GOT3 (cell line): ENCODE results near the gene PCSK4.
"Not testable (repeated sequence)": the region's sequence is repeated elsewhere in the genome, so short reads cannot be mapped to it uniquely, and the experiment has no call there.

Experiments used
- DNase-seq: peaks from one replicate; lab custom pipeline; 2025; ENCODE audit warnings: mixed read lengths; lab: John Stamatoyannopoulos, UW

Gene PCSK4

DNA sequence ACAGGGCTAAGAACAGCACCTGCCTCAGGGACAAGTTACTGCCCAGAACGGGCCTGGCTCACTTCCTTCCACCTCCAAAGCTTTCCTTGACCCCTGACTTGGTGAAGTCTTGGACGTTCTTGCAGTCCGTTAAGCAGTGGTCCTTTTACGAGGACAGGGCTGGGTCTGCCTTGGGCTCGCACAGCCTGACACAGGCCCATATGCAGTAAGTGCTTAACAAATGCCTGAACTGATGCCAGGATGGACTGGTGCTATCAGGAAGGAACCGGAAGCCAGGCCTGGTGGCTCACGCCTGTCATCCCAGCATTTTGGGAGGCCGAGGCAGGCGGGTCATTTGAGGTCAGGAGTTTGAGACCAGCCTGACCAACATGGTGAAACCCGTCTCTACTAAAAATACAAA lies 31.9 kb upstream of the PCSK4 start:
- DNase-seq, result no peak

DNA sequence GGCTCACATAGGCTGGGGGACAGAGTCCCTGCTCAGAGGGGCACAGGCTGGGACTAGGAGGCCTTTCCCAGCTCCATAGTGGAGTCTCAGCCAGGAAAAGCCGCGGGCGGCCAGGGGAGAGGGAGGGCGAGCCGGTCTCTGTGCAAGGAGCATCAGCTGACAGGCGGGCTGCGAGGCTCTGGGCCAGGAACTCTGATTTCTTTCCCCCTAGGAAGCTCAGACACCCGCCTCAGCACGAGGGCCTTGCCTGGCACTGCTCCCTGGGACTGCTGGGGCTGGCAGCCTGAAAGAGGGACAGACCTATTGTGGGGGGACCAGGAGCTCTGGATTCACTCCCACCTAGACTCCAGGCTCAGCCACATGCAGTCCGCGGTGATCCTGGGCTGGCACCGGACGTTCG lies 31.5 kb upstream of the PCSK4 start:
- DNase-seq, result no peak

DNA sequence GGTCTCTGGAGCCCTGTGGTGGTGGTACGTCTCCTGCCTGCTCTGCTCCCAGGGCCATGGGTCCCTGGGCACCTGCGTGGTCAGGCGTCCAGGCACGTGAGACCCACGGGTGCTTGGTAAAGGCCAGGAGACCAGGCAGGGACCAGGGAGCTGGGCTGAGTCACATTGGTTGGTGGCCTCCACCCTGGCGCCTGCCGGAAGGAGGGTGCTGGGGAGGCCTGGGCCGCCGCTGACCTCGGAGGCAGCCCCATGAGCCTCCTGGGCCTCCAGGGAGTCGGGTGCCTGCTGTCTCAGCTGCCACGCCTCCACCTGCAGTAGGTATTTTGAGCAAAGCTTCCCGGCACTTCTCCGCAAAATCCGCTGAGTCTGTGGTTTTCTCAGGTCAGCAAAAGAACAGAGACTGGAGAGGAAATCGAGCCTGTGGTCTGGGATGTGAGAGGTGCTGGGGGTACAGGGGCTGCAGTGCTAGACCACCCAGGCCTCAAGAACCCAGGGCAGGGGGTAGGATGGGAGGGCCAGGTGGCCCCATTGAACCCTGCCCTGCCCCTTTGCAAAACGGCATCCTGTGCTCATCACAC lies 30.1 kb upstream of the PCSK4 start:
- DNase-seq, result no peak

DNA sequence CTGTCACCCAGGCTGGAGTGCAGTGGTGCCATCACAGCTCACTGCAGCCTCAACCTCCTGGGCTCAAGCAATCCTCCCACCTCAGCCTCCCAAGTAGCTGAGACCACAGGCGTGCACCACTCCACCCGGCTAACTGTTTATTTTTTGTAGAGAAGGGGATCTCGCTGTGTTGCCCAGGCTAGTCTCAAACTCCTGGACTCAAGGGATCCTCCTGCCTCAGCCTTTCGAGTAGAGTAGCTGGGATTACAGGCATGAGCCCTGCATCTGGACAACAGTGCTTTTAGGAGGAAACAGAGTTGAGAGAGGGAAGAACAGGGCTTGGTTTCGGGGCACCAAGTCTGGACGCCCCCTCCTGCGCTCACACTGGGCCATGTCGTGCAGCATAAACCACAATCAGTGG lies 29.7 kb upstream of the PCSK4 start:
- DNase-seq, result not testable (repeated sequence)

DNA sequence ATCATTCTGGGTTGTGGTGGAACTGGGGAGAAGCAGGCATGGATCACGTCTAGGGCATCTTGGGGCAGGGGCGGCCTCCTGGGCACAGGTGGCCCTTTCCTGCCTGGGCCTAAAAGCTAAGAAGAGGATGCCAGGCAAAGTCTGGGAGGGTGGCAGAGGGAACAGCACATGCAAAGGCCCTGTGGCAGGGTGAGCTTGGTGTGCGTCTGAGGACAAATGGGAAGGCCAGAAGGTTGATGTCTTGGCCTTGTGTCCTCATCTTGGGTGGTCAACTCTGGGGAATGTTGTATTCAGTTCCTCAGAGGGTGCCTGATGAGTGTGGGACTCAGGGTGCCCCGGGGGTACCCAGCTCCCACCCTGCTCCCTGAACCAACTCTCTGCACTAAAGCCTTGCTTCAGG lies 28.3 kb upstream of the PCSK4 start:
- no peak for DNase-seq

DNA sequence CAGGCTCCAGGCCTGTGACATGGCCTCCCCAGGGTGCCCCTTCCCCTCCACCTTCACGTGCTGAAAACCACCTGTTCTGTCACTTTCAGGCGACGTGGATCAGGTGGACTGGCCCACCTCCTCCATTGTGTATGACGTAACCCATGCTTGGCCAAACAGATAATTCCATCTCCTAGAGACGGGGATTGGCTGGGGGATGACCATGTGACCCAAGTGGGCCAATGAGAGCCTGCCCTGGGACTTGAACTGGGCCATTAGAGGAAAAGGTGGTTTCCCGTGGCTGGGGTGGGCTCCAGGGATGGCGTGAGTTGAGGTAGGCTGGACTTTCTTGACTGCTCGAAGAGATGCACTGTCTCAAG lies 26.2 kb upstream of the PCSK4 start:
- DNase-seq, result no peak

DNA sequence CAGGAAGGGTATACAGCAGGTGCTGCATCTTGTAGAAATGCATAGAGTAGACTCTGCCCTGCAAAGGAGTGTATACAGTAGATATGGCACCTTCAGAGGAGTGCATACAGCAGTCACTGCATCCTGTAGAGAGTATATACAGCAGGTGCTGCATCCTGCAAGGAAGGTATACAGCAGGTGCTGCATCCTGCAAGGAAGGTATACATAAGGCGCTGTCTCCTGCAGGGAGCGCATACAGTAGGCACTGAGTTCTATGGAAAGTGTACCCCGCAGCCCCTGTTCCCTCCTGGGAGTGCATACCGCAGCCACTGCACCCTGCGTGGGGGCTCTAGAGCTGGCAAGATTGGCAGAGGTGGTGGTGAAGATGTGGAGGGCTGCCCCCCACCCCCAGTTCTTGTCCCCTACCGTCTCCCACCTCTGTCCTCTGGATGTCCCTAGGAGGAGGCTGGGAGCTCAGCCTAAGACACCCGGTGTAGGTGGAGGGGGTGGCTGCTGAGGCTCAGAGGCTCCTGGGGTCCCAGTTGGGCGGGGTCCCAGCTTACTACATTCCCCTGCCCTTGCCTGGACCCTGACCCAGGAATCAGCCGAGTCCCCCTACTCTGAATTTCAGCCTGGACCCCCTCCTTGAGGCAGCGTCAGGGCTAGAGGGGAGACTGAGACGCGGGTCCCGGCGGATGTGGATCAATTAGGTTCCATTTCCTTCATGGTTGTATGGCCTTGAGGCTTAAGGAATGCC lies 25.0 kb upstream of the PCSK4 start:
- DNase-seq, result no peak

DNA sequence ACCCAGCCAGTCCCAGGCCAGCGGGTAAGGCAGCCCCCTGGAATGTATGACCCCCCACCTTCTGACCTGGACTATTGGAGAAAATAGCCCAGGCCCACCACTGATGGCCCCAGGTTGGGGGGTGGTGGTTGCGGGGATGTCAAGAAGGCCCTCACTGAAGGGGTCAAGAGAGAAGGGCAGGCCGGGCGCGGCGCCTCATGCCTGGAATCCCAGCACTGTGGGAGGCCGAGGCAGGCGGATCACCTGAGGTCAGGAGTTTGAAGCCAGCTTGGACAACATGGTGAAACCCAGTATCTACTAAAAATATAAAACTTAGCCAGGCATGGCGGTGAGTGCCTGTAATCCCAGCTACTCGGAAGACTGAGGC lies 24.1 kb upstream of the PCSK4 start:
- no peak for DNase-seq

DNA sequence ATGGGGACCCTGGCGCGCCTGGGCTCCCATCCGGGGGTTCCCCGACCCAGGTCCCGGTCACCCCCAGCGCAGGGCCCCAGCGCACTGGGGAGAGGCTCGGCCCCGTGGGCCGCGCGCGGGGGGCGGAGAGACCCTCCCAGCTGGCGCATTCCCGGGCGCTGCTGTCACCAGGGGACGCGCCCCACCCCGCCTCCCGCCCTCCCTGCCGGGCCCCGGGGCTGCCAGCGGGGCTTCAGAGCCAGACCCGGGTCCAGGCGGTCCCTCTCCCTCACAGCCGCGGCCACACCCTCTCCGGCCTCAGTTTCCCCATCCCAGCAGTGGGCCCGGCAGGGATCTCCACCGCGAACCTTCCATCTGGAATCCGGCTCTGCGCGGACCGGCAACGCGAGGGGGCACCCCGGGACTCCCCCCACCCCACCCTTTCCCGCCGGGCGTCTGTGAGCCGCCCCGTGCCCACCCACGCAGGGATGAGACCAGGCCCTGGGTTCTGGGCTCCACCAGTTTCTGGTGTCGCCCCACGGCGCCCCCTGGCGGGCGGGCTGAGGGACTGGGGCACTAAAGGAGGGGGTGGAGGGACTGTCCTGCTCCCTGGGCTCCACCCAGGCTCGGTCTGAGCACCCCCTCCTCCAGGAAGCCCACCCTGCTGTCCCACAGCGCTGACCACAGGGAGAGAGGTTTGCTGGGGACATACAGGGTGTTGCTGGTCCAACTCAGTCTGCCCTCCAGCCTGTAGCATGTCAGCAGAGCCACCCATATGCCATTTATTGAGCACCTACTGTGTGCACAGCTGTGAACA lies 23.5 kb upstream of the PCSK4 start:
- no peak for DNase-seq

DNA sequence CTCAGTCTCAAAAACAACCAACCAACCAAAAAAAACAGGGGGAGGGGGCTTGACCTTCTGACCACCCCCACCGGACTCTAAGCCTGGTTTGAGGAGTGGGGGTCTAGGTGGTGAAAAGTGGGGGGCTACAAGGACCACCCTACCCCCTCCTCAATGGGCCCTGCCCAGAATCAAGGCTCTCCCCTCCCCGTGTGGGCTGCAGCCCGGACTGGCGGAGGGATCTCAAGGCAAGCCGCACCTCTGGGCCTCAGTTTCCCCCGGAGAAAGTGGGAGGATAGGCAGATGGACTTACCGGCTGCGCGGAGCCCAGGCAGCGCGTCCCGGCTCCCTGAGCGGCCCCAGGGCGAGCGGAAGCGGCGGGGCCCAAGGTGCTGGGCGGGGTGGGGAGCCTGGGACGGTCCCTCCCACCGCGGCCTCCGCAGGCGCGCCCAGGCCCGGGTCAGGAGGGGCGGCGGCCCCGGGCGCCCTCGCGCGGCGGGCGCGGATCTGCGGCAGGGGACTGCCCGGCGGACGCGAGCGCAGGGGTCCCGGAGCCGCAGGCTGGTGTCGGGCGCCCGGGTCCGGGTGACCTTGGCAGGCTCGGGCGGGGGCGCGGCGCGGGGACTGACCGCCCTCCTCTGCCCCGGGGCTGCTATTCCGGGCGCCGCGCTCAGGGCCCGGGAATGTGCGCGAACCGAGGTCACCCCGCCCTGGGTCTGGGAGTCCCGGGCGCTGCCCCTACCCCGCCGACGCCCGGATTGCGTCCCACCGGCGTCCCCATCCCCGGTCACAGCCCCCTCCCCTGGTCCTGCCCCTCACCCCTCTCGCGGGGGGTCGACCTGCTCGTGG lies 22.7 kb upstream of the PCSK4 start, which contains the start of gene ADAMTSL5:
ADAMTSL5 (minus strand) TSS at position 349 of the 828 bp plus-strand sequence. CDS start 2,076 bp downstream, outside the sequence.
- DNase-seq, result no peak

DNA sequence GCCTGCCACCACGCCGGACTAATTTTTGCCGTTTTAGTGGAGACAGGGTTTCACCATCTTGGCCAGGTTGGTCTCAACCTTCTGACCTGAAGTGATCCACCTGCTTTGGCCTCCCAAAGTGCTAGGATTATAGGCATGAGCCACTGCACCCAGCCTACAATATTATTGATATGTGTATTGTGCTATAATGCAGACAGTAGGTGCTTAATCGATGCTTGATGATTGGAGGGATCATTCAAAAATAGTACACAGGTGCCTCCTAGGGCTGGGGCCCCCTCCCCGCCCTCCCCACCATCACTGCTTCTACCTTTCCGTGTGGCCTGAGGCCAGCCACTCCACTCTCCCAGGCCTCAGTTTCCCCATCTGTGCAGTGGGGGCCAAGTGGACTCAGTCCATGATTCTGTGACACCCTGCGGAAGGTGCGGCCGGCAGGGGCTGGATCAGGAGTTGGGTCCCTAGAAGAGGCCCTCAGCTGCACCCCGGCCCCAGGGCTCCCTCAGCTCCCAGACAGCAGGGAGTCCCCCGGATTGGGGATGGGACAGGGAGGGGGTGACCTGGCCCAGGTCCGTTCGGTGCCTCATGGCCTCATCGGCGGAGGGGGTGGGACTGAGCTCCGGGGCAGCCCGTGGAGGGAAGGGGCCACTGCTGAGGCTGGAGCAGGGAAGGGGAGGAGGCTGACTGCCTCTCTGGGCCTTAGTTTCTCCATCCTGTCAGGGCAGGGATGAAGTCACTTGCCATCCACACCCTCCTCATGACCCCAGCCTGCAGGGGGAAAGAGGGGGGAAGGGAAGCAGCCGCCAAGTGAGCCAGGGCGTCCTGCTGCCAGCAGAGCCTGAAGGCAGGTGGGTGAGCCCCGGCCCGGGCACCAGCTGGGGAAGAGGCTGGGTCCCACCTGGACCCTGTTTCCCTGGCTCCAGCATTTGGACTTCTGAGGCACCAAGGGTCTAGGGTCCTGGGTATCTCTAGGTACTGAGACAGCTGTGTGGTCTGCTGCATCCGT lies 21.5 kb upstream of the PCSK4 start:
- no peak for DNase-seq

DNA sequence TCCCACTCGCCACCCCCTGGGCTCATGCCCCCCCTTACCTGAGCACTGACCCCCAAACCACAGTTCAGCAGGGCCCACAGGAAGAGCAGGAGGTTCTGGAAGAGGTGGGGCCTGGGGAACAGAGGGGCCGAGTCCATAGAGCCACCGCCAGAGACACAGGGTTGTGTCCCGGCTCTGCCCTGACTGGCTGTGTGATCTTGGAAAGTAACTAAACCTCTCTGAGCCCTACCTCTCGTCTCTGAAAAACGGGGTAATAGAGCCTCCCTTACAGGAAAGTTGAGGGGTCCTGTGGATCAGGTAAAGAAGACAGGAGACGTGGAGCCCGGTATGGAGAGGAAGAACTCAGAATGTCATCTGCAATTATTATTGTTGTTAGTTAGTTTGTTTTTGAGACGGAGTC lies 20.7 kb upstream of the PCSK4 start:
- DNase-seq, result no peak

DNA sequence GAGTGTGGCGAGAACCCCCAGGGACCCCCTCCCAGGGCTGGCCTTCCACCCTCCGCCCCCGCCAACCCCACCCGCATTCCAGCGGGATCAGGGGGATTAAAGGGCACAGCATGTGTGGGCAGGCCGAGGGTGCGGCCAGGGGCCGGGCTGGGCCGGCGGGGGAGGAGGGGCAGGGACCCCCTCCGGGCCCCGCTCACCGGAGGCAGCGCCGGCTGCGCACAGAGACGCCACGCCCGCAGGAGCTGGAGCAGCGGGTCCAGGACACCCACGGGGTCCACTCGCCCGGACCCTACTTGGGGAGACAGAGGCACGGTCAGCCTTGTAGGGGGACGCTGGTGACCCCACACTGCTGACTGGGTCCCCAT lies 20.3 kb upstream of the PCSK4 start:
- DNase-seq, result no peak

DNA sequence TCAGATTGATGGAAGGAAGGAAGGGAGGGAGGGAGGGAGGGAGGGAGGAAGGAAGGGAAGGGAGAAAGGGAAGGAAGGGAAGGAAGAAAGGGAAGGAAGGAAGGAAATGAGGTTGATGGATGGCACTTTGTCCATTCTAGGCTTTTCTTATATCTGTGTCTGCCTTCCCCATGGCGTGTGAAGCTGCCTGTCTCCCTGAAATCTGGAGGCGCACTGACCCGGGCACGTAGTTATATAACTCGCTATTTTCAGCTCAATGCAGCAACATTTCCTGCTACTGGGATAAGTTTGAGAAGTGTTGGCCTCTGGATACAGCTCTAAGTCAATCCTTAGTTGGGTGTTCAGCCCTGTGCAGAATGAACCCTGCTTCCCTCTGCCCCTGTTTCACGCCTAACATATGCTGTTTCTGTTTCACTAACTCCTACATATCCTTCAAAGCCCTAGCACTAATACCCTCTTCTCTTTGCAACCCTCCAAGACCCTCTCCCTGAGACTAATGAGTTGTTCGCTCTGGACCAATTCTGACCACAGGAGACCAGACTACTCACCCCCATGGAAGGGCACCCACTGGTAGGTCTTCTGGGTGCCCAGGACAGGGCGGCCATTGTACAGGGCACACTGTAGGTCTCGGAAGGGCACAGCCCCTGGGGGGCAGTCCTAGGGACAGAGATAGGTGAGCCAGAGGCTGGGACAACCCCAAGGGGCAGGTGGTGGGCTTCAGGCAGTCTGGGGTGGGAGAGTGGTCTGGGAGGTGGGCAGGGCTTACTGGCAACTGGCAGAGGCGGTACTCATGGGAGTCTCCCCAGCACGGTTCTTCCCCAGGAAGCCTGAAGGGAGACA lies 19.7 kb upstream of the PCSK4 start:
- DNase-seq, result no peak

DNA sequence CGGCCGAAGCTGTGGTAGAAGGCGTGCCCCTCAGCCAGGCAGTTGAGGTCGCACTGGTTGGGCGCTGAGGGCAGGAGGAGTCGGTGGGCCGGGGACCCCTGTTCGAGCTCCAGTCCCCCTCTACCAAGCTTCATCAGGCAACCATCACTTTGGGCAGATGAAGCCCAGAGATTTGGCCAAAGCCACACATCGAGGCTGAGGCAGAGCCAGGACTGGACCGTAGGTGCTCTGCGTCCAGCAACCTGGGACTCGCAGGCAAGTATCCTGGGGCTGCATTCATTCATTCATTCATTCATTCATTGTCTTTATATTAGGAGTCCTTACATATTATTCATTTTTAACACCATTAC lies 18.3 kb upstream of the PCSK4 start:
- DNase-seq, result no peak

DNA sequence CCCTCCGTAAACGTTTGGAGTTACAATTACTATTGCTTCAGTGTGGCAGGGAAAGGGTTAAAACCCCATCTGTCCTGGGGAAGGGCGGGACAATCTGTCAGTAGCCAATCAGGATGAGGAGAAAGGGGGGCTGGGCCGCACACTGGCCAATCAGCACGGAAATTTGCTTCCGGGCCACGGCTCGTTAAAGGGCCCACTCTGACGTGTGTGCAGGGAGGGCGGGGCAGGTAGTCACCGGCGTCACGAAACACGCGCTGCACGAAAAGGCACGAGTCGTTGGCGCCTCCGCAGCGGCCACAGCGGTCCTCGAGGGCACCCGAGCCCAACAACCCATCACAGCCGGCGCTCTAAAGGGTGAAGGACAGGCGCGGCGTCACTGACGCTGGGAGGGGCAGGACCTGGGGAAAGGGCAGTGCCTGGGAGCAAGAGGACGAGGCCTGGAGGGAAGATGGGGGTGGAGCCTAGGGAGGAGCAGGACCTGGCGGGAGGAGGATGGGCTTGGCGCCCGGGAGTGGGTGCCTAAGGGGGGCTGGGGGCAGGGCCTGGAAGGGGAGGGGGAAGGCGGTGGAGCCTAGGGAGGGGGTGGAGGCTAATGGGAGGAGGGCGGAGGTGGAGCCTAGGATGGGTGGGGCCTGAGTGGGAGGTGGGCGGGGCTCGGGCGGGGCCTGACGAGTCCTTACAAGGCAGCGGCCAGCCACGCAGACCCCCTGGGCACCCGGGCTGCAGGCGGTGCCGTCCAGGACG lies 17.8 kb upstream of the PCSK4 start:
- peak; percentile 60 for DNase-seq

DNA sequence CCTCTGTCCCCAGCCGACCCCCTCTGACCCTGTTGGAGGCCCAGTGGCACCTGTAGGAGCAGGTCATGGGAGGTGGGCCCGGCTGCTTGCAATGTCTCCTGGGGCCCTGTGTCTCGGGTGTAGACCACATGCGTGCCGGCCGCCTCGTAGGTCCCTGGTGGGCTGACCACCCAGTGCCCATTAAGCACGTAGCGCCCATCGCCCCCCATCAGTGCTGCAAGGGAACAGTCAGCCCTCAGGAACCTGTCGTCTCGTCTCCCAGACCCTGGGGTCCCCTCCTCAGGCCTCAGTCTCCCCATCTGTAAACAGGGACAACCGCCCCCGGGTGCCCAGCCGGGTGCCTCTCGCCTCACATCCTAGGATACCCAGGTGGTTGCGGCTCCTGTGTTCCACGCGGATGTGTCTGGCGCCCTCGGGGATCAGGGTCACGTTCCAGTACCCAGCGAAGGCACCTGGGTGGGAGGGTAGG lies 17.1 kb upstream of the PCSK4 start:
- no peak for DNase-seq

DNA sequence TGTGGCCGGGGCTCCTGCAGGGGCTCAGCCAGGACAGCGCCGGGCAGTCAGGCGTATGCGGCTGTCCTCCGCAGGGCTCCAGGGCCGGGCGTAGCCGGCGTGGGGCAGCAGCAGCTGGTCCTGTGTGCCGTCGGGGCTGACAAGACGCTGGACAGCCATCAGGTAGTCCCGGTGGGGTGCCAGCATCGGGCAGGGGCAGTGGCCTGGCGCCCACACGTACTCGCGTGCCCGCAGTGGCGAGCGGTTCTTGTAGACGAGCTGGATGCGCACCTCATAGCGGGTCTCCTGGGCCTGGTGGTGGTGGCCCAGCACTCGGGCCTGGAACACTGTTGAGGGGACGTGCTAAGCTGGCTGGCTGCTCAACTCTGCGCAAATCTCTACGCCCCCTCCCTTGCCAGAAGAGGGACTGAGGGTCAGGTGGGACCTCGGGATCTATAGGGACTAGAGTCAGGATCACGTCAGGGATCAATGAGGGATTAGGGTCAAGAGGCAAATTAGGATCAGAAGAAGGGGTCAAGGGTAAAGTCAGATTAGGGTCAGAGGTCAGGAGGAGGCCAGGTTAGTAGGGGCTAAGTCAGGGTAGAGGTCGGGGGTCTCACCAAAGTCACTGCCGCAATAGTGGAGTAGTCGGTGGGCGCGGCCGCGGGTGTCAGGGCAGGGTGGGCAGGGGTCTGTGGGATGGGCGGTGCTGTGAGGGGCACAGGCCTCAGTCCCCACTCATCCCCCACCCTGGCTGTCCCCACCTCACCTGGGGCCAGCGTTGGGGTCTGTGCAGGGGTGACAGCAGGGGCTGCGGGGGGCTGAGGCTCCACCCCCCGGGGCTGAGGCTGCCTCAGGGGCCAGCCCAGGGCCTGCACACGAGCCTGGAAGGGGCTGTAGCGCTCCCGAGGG lies 16.1 kb upstream of the PCSK4 start:
- DNase-seq, result no peak
